ENCODE results near the gene GPD2. TPM values are rescaled to one million over a fixed set of nuclear protein-coding genes. Genes with fewer than 3 reads are reported as not detected.

GPD2 gene
- total and polyA plus RNA-seq, 2 of the 4 experiments (the other 2 are of a cell fraction): 20.4 to 100 TPM

- TF ChIP-seq RFX5 (IDR thresholded peaks at IDR 0.05; ENCODE audit: low read depth, low read length) (no peak), BHLHE40 (IDR thresholded peaks at IDR 0.05; ENCODE audit: low read depth, low read length) (no peak), MAFK (IDR thresholded peaks at IDR 0.05; ENCODE audit: low read depth, low read length) (no peak), RCOR1 (IDR thresholded peaks at IDR 0.05; ENCODE audit: insufficient replicate concordance, low read length) (no peak), NFE2L2 (IDR thresholded peaks at IDR 0.05; ENCODE audit: low read depth, low read length) (no peak), FOS (IDR thresholded peaks at IDR 0.05; ENCODE audit: low read depth, low read length) (no peak), CEBPB (IDR thresholded peaks at IDR 0.05; ENCODE audit: low read depth, low read length) (no peak), MAZ (IDR thresholded peaks at IDR 0.05; ENCODE audit: borderline replicate concordance, low read depth, low read length) (no peak), POLR2A (IDR thresholded peaks at IDR 0.05; ENCODE audit: low read depth, low read length) (no peak), CHD1 (IDR thresholded peaks at IDR 0.05; ENCODE audit: low read depth, low read length) (no peak), RAD21 (IDR thresholded peaks at IDR 0.05; ENCODE audit: low read length) (no peak), CTCF (conservative IDR thresholded peaks at IDR 0.05; ENCODE audit: low read depth, low read length) (no peak), MXI1 (IDR thresholded peaks at IDR 0.05; ENCODE audit: borderline replicate concordance, low read depth, low read length) (no peak), SMC3 (IDR thresholded peaks at IDR 0.05; ENCODE audit: low read depth, low read length) (no peak)
- TF ChIP-seq, protein P1, sequence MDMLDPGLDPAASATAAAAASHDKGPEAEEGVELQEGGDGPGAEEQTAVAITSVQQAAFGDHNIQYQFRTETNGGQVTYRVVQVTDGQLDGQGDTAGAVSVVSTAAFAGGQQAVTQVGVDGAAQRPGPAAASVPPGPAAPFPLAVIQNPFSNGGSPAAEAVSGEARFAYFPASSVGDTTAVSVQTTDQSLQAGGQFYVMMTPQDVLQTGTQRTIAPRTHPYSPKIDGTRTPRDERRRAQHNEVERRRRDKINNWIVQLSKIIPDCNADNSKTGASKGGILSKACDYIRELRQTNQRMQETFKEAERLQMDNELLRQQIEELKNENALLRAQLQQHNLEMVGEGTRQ (IDR thresholded peaks at IDR 0.05; ENCODE audit: low read depth, low read length): no peak
- TF ChIP-seq, protein P2, sequence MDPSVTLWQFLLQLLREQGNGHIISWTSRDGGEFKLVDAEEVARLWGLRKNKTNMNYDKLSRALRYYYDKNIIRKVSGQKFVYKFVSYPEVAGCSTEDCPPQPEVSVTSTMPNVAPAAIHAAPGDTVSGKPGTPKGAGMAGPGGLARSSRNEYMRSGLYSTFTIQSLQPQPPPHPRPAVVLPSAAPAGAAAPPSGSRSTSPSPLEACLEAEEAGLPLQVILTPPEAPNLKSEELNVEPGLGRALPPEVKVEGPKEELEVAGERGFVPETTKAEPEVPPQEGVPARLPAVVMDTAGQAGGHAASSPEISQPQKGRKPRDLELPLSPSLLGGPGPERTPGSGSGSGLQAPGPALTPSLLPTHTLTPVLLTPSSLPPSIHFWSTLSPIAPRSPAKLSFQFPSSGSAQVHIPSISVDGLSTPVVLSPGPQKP (IDR thresholded peaks at IDR 0.05; ENCODE audit: borderline replicate concordance, low read depth, low read length): no peak
- BruUV-seq (replicated peaks): no TSS peak
- Histone ChIP-seq H3K9me3 (ENCODE audit: control insufficient read depth, insufficient read depth, low read length) (no peaks in the 10 kb centered on the region), H3K27me3 (ENCODE audit: control insufficient read depth, insufficient read depth, low read length) (peaks cover 2% of the 10 kb centered on the region; the same call in 1 of the 2 replicates), H3K4ac (ENCODE audit: low read depth, low read length) (no peak overlapping the region), H4K20me1 (ENCODE audit: insufficient read depth, low read length) (no peaks in the 10 kb centered on the region), H3K9ac (ENCODE audit: low read depth, low read length) (no peak overlapping the region), H3K36me3 (ENCODE audit: control insufficient read depth, insufficient read depth, low read length) (no peaks in the 10 kb centered on the region), H3K18ac (ENCODE audit: low read depth, low read length) (no peak overlapping the region), H4K8ac (ENCODE audit: low read depth in 2 of 2, low read length in 2 of 2) (no peak overlapping the region), H3K14ac (replicated peaks; ENCODE audit: low read depth, low read length) (no peak overlapping the region), H3K56ac (ENCODE audit: extremely low read depth, insufficient read depth, low read length) (no peak overlapping the region), H3K4me1 (ENCODE audit: control insufficient read depth, insufficient read depth, low read length) (no peaks in the 10 kb centered on the region), H3K4me2 (ENCODE audit: low read depth, low read length) (no peak overlapping the region), H4K5ac (ENCODE audit: low read depth, low read length) (no peak overlapping the region), H3K4me3 (ENCODE audit: insufficient read depth, low read depth, low read length) (no peak overlapping the region), H2BK15ac (ENCODE audit: low read depth, low read length) (no peak overlapping the region), H2AFZ (replicated peaks; ENCODE audit: low read length, poor library complexity) (no peak overlapping the region), H2AK5ac (ENCODE audit: low read depth, low read length) (no peak overlapping the region), H3K79me1 (ENCODE audit: low read depth in 1 of 2, low read length in 2 of 2) (no peaks in the 10 kb centered on the region), H3K23ac (ENCODE audit: low read depth, low read length) (no peak overlapping the region), H3K9me1 (ENCODE audit: insufficient read depth, low read length) (no peaks in the 10 kb centered on the region), H3K27ac (ENCODE audit: insufficient read depth, low read length) (no peak overlapping the region), H2BK5ac (ENCODE audit: low read depth, low read length, poor library complexity, severe bottlenecking) (no peak overlapping the region), H2BK120ac (ENCODE audit: low read depth, low read length) (no peak overlapping the region), H2AK9ac (replicated peaks; ENCODE audit: low read depth, low read length, poor library complexity) (no peak overlapping the region), H2BK20ac (ENCODE audit: low read depth, low read length) (no peak overlapping the region), H4K91ac (ENCODE audit: insufficient read depth, low read depth, low read length) (no peak overlapping the region)
- ChIA-PET CTCF (interaction anchor here (0.5 to 1.1 kb wide), 3 partner anchors 14 to 270 kb away, joined by 3 read pairs; partner anchors contain the start of gene NR4A2), POLR2A (ENCODE audit: unreplicated experiment) (no interaction called here)
- 60% methylated on average over 1 of the region's 6 CpGs; no CpG with 5 or more reads in 1 of the 2 experiments for WGBS, 2 experiments (ENCODE audit: extremely low coverage in 2 of 2, insufficient read length in 1 of 2)
- intact Hi-C loops (cut with micrococcal nuclease) (no loop called here), in situ Hi-C loops (cut with MboI; ENCODE audit: low sequenced_read_pairs) (no loop called here), dilution Hi-C loops (cut with HindIII; ENCODE audit: low sequenced_read_pairs, unreplicated experiment) (no loop called here)
- ATAC-seq (ENCODE audit: low read depth): no peak; the same call in 1 of the 2 replicates
- DNase-seq: no peak
Observed at GRCh38 chr2:156601855-156602551, 165.8 kb downstream of the GPD2 start.

All from IMR-90 (cell line).